GM21737 (cell line): Measurements from ENCODE around the gene HRH2.
"Not testable (repeated sequence)": the region's sequence is repeated elsewhere in the genome, so short reads cannot be mapped to it uniquely, and the experiment has no call there.

Experiments
- ATAC-seq: cut with Tn5 transposase; IDR thresholded peaks from one replicate; pipeline ENCODE4 v1.9.1; 2021; ENCODE audit warnings: mild to moderate bottlenecking, moderate library complexity; ENCODE audit not compliant: unreplicated experiment

The HRH2 gene

GRCh38 chr5:175735701-175736100 lies 77.8 kb downstream of the HRH2 start:
- ATAC-seq, result no peak

GRCh38 chr5:175736652-175737051 lies 78.8 kb downstream of the HRH2 start:
- ATAC-seq, result no peak

GRCh38 chr5:175737481-175737880 lies 79.6 kb downstream of the HRH2 start:
- no peak for ATAC-seq

- no peak for ATAC-seq
Observed at GRCh38 chr5:175738126-175738525, 80.3 kb downstream of the HRH2 start.

- no peak for ATAC-seq
Observed at GRCh38 chr5:175738602-175739133, 80.8 kb downstream of the HRH2 start.

- no peak for ATAC-seq
Observed at GRCh38 chr5:175740014-175740413, 82.1 kb downstream of the HRH2 start.

GRCh38 chr5:175741556-175741955 lies 83.7 kb downstream of the HRH2 start:
- ATAC-seq, result no peak

- ATAC-seq, result no peak
Observed at GRCh38 chr5:175742290-175742994, 84.6 kb downstream of the HRH2 start.

- ATAC-seq, result no peak
Observed at GRCh38 chr5:175743676-175744210, 85.9 kb downstream of the HRH2 start.

- ATAC-seq, result no peak
Observed at GRCh38 chr5:175745210-175745609, 87.3 kb downstream of the HRH2 start.

- no peak for ATAC-seq
Observed at GRCh38 chr5:175746851-175747250, 89.0 kb downstream of the HRH2 start.

GRCh38 chr5:175747539-175748060 lies 89.7 kb downstream of the HRH2 start:
- no peak for ATAC-seq

GRCh38 chr5:175748650-175749049 lies 90.8 kb downstream of the HRH2 start:
- ATAC-seq, result no peak

GRCh38 chr5:175749591-175749990 lies 91.7 kb downstream of the HRH2 start:
- ATAC-seq, result no peak

GRCh38 chr5:175750511-175750931 lies 92.7 kb downstream of the HRH2 start:
- ATAC-seq, result no peak

- no peak for ATAC-seq
Observed at GRCh38 chr5:175751369-175751768, 93.5 kb downstream of the HRH2 start.

- no peak for ATAC-seq
Observed at GRCh38 chr5:175752826-175753535, 95.1 kb downstream of the HRH2 start.

GRCh38 chr5:175753536-175754402 lies 95.9 kb downstream of the HRH2 start:
- no peak for ATAC-seq

- not testable (repeated sequence) for ATAC-seq
Observed at GRCh38 chr5:175759991-175760390, 102.1 kb downstream of the HRH2 start.
